Breast epithelium (tissue), 3 donors: ENCODE measurements around the gene KRT40.

Experiments
- CTCF ChIP-seq, 3 donors: fragments of 450-650 bp; IDR thresholded peaks; one replicate each; pipeline ENCODE4 v1.5.1; 2016 to 2017; ENCODE audit warnings: antibody characterized with exemption in 3 of 3, mild to moderate bottlenecking in 3 of 3, moderate library complexity in 3 of 3
- POLR2A ChIP-seq: fragments of 450-650 bp; IDR thresholded peaks from one replicate; pipeline ENCODE4 v1.6.1; 2016; ENCODE audit warnings: antibody characterized with exemption, mild to moderate bottlenecking, moderate library complexity

GRCh38 chr17:40947929-40948328 is 36.2 kb downstream of the KRT40 start:
- TF ChIP-seq POLR2A (no peak), CTCF (IDR thresholded peaks at IDR 0.05) (no peak)
